HG03354 (cell line): ENCODE data around the gene NPB.

Experiments used
- ATAC-seq: cut with Tn5 transposase; IDR thresholded peaks from one replicate; pipeline ENCODE4 v1.9.1; 2021; ENCODE audit warnings: mild to moderate bottlenecking; ENCODE audit not compliant: unreplicated experiment, poor library complexity, severe bottlenecking

Gene NPB

GRCh38 chr17:81922566-81923301 is 20.7 kb downstream of the NPB start:
- no peak for ATAC-seq

- ATAC-seq = no peak
These were observed 21.5 kb downstream of the NPB start for GRCh38 chr17:81923302-81924260.

DNA sequence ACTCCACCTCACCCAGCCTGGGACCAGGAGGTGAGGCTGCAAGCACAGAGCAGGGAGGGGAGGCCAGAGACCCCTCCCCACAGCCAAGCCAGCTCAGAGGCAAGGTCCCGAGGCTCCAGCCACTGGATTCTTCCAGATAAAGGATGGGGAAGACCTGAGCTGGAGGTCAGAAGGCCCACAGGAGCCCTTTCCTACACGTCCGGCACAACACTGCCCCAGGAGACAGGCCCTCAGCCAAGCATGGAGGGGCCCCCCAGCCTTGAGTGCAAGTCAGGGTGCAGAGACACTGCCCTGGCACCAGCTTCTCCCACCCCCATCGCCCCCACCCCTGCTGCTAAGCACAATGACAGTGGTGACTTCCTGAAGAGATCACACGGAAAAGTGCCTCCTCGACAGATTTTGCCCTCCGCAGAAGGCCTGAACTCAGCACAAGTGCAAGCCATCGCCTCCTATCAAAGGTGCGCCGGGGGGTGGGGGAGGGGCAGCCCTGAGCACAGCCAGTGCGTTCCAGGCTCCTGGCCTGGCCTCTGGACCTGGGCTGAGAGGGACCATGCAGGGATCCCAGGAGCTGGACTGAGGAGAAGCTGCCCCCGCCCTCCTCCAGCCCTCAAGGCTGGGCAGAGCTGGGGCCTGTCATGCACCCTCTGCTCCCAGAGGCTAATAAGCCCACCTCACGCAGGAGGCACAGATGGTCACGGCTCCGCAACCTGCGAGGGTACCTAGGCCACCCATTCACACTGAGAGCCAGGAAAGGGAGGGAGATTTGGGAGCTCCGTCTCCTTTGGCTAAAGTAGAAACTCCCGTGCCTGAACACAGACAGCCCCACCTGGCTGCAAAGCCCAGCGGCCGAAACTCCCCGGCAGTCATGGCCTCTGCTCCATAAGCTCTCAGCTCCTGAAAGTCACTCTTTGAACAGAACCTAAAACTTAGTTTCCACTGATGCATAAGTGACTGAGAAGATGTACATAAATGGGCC is 22.8 kb downstream of the NPB start:
- no peak for ATAC-seq

GRCh38 chr17:81925860-81926450 is 23.9 kb downstream of the NPB start:
- ATAC-seq = no peak

GRCh38 chr17:81926451-81927151 is 24.6 kb downstream of the NPB start:
- ATAC-seq = peak; percentile 25

GRCh38 chr17:81927152-81927652 is 25.2 kb downstream of the NPB start:
- ATAC-seq = peak; percentile 23

DNA sequence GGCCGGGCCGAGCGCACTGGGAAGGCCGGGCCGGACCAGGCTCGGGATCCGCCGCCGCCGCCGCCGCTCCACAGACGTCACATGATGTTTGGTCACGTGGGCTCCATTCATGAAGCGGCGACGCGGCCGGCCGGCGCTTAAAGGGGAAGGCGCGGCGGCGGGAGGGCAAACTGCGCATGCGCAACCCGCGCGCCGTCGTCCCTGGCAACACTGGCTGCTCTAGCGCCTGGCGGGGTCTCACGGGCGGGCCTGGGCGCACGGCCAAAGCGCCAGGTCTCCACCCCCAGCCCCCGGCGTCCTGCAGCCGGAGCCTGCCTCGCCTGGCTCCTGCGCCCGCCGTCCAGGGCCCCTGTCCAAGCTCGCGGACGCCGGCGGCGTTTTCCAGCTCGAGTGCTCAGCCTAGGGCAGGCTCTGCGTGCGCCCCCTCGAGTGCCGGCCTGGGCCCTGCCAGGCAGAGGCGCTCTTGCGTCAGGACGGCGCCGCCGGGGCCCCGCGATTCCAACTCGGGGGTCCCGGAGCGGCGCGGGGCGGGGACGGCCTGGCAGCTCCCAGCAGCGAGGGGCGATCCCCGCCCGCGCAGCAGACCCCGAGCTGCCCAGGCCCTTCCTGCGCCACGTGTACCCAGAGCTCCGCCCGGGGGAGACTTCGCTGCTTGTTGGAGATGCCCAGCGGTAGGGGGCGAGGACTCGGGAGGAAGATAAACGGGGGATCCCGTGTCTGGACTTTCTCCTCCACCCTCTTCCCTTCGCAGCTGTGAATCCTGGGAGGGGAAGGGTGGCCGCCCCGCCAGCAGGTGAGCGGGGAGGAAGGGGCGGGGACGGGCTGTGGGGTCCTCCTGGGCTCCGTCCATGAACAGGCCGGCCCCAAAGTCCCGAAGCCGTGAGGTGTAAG is 25.9 kb downstream of the NPB start, which contains the start of gene MAFG:
MAFG (minus strand) TSS at position 83 of the 891 bp plus-strand sequence. CDS start 4,550 bp downstream, outside the sequence.
- peak; percentile 70 for ATAC-seq

DNA sequence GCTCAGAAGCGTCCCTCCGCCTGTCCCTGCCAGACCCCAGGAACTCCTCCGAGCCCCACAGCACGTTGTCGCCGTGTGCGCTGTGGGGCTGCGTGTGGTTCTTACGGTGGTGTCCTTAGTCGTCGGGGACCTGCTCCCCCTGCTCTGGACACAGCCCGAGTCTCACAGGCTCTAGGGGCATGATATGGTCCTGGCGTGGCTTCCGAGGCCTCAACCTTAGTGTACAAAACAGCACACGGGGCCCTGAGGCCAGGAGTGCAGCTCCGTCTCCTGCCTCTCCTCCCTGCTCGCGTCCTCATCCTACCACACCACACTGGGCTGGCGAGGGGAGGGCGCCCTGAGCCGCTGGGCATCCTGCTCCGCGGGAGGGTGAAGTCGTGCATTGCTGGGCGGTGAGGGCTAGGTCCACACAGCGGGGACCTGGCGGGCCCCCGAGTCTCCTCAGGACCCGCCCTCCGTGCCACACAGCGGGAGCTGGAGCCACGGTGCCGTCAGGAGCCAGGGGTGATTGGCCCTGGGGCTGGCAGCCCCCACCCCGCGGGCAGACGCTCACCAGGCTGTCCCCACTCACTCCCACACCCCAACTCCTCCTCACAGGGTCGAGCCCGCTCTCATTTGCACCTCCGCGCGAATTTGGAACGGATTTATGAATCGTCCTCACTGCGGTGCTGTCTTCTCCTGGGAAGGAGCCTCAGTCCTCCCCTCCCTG is 26.7 kb downstream of the NPB start:
- ATAC-seq = no peak

DNA sequence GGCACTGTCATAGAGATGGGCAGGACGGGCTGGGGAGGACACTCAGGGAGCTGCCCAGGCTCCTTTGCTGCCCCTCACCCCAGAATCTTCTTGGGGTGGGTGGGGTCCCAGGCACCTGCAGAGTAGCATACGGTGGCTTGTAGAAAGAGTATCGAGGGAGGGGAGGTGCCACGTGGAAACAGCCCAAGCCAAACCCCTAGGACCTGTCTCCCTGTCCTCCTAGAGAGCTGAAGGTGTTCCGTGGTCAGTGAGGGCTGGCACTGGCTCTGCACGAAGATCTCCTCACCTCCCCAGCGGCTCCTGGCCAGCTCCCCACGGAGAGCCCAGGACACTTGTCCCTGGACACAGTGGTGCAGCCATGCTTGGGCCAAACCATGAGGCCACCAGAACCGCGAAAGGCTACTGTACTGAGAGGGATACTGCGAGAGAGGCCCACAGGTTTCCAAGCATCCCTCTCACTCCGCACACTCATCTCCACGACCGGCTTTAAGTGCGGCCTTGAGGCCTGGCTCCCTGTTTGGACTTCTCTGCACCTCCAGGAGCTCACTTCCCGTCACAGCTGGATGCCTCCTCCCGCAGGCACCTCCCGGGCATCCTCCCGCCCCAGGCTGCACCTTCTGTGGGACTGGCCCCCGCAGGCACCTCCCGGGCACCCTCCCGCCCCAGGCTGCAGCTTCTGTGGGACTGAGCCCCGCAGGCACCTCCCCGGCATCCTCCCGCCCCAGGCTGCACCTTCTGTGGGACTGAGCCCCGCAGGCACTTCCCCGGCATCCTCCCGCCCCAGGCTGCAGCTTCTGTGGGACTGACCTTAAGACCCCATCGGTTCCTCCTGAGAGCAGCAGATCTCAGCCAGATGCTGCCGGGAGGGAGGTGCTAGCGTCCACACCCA is 27.5 kb downstream of the NPB start:
- no peak for ATAC-seq

DNA sequence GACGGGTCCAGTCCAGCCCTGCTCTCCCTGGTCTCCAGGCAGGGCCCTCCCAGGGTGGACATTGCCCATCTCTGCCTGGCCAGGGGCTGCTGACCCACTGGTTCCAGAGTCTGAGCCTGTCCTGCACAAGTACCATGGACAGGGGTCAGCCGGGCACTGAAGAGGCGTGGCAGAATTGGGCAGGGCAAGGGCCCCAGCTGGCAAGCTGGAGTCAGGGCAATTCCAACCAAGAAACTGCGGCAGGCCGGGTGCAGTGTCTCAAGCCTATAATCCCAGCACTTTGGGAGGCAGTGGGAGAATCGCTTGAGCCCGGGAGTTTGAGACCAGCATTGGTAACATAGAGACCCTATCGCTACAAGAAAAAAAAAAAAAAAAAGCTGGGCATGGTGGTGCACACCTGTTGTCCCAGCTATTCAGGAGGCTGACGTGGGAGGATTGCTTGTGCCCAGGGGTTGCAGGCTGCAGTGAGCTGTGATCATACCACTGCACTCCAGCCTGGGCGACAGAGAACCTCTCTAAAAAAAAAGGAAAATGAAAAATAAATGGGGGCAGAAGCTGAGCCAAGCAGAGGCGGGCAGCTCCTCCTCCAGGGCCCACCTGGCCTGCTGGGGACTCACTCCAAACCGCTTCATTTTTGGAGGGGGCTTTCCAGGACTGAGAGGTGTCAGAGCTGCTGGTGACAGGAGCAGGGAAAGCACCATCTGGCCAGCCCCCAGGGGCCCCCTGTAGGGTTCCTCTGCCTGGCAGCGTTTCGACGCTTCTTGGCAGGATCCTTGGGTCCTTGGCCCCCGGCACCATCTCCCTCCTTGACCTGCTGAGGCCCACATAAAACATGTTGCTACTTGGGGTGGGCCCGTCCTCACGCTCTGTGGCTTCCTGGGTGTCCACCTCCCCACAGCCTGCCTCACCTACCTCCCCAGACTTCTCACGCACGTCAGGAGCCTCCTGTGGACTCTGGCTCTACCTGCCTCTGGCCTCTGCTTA is 28.4 kb downstream of the NPB start:
- no peak for ATAC-seq

GRCh38 chr17:81931189-81931556 is 29.1 kb downstream of the NPB start:
- no peak for ATAC-seq

GRCh38 chr17:81931557-81932332 is 29.7 kb downstream of the NPB start:
- no peak for ATAC-seq

- ATAC-seq = no peak
These were observed 30.4 kb downstream of the NPB start for GRCh38 chr17:81932333-81932983.
